GM18858 (cell line): ENCODE data around the gene CLUH.
"Not testable (repeated sequence)": the region's sequence is repeated elsewhere in the genome, so short reads cannot be mapped to it uniquely, and the experiment has no call there.

Experiments
- ATAC-seq: cut with Tn5 transposase; IDR thresholded peaks from one replicate; pipeline ENCODE4 v1.9.1; 2021; ENCODE audit not compliant: unreplicated experiment

CLUH gene

GRCh38 chr17:2701996-2702741, 9.4 kb downstream of the CLUH start:
- no peak for ATAC-seq

- ATAC-seq, result no peak
Measured at GRCh38 chr17:2701161-2701995, 10.2 kb downstream of the CLUH start.

GRCh38 chr17:2700491-2701141, 10.9 kb downstream of the CLUH start:
- ATAC-seq, result no peak

GRCh38 chr17:2700030-2700490, 11.5 kb downstream of the CLUH start:
- ATAC-seq, result no peak

GRCh38 chr17:2699216-2699805, 12.3 kb downstream of the CLUH start:
- ATAC-seq, result not testable (repeated sequence)

- no peak for ATAC-seq
Measured at GRCh38 chr17:2697611-2698162, 13.9 kb downstream of the CLUH start.

- no peak for ATAC-seq
Measured at GRCh38 chr17:2695961-2696760, 15.4 kb downstream of the CLUH start.

GRCh38 chr17:2695243-2695960, 16.2 kb downstream of the CLUH start:
- no peak for ATAC-seq

GRCh38 chr17:2694381-2695242, 17.0 kb downstream of the CLUH start:
- no peak for ATAC-seq

- no peak for ATAC-seq
Measured at GRCh38 chr17:2693561-2694380, 17.8 kb downstream of the CLUH start.

GRCh38 chr17:2692781-2693135, 18.8 kb downstream of the CLUH start:
- ATAC-seq, result no peak

- no peak for ATAC-seq
Measured at GRCh38 chr17:2691965-2692780, 19.4 kb downstream of the CLUH start.

GRCh38 chr17:2691069-2691871, 20.3 kb downstream of the CLUH start:
- no peak for ATAC-seq

GRCh38 chr17:2690165-2691068, 21.1 kb downstream of the CLUH start:
- ATAC-seq, result no peak
